ENCODE data around the gene SLC25A14. TPM values are rescaled to one million over a fixed set of nuclear protein-coding genes. Genes with fewer than 3 reads are reported as not detected.
"Not testable (repeated sequence)": the region's sequence is repeated elsewhere in the genome, so short reads cannot be mapped to it uniquely, and the experiment has no call there.

The SLC25A14 gene, protein sequence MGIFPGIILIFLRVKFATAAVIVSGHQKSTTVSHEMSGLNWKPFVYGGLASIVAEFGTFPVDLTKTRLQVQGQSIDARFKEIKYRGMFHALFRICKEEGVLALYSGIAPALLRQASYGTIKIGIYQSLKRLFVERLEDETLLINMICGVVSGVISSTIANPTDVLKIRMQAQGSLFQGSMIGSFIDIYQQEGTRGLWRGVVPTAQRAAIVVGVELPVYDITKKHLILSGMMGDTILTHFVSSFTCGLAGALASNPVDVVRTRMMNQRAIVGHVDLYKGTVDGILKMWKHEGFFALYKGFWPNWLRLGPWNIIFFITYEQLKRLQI
- total RNA-seq (2014; rRNA removed; shearing (Covaris generic)) = 33.1 and 34.2 TPM in 2 replicates

DNA sequence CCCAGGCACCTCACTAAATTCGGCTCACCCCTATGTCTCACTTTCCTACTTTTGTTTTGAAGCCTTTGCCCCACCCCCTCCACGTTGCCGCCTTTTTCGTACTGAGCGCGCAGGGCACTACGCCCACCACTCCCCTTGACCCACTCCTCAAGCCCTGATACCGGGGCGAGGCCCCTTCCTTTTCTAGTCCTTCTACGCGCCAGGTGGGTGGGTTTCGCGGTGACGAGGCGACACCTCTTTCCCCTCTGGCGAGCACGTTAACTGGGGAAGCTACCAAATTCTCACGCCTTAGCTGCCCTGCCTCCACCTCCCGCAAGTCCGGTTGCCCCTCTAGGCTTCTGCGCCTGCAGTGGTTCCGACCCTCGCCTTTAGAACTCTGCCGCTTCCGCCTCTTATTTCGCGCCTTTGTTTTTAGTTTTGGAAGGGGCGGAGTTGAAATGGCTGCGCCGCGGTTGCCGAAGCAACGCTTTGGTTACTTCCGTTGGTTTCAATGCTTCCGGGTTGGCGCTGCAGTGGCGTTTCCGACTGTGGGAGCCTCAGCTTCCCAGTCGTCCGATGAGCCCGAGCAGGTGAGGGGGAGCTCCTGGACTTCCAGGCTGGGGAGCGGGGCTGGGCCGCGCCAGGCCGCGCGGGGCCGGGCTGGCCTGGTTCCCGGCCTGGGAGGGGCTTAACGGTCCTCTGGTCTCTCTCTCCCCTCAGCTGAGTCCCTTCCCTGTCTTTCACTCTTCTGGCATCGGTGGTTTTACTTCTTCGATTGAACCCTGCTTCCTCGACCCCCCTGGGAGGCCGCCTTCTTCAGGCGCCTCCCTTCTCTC lies at the start of gene SLC25A14:
TSS of gene SLC25A14 (plus strand) at position 512 of the 815 bp plus-strand sequence. CDS start 360 bp downstream, outside the sequence.
- DNase-seq (ENCODE audit: low read depth) = peak; percentile 93

DNA sequence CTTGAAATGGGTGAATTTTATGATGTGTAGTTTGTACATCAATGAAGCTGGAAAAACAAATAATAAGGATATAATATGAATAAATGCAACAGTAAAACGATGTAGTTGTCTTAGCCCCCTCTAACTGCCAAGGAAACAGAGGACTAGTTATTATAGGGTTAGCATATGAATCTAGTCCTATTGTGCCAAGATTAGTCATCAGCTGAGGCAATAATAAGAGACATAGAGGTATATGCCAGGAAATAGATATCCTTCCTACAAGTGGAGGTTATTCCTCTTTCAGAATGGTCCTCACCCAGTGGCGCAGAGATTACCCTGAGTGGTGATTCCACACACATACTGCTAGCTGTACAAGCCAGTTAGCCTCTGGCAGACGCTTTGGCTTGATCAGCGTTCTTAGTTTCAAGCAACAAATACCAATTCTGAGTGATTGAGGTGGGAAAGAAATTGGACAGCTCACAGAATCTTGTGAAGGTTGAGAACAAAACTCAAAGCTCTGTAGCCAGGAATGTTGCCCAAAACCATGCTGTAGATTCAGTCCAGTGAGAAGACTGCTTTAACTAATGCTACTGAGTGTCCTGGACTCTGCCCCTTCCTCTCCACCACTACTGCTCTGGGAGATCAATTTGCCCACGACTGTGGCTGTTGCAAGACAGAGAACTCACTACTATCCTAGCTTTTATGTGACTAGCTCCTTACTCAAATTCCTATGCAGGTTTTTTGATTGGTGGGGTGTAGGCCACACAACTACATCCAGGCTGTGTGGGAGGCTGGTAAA lies 44.0 kb upstream of the SLC25A14 start:
- no peak for DNase-seq (ENCODE audit: low read depth)

DNA sequence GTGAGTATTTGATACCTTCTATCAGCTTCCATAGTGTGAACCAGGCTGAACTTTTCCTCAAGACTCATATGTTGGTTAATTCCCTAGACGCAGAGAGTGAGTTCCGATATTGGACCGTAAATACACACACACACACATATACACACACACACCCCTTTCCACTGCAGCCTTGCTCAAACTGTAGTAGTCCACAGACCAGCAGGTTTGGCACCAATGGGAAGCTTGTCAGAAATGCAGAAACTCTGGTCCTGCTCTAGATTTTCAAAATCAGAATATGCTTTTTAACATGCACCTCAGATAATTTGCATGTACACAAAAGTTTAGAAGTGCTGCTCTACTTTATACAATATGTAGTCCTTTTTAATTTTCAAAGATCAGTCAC lies 43.4 kb upstream of the SLC25A14 start:
- DNase-seq (ENCODE audit: low read depth) = no peak

DNA sequence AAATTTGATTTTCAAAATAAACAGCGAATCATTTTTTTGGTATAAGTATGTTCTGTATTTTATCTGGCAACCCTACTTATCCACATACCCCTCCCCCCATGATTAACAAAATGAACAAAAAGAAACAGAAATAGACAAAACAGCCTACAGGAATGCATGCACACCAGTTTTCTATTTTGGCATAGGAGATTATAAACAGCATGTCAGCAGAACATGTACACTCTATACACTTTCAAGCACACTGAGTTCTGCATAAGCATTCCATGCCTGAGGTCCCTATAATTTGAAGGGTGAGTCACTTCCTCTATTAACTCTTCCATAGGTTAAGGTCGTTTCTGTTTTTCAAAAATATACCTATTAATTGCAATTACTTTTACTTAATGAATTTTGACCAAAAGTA lies 43.0 kb upstream of the SLC25A14 start:
- no peak for DNase-seq (ENCODE audit: low read depth)

DNA sequence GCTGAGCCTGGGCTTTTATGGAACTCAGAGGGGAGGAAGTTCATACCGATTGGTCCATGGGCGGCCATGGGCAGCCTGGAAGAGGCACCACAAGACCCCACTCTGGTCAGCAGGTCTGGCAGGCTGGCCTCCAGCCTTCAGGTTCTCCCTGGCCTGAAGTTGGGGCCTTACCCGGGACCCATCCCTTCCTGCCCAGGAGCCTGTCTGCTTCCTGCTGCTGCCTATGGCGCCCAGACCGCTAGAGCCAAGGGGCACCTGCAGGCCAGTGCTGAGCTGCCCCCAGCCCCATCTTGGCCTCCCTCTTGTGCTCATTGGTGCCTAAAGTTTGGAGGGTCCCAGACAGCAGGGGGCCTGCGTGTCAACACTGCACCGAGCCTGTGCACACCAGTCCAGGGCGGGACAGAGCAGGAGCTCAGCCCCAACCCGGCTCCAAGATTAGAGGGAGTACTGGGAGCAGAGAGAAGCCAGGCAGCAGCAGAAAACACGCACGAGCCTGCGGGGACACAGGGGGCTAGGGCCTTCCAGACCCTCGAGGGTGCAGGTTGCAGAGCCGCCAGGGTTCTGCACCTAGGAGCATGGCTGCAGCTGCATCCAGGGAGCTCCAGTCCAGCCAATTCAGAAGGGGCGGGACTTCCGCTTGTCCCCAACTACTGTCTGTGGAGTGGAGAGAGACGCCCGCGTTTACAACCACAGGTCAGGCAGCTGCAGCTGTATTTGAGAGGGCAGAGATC lies 40.3 kb upstream of the SLC25A14 start:
- peak; percentile 37 for DNase-seq (ENCODE audit: low read depth)

DNA sequence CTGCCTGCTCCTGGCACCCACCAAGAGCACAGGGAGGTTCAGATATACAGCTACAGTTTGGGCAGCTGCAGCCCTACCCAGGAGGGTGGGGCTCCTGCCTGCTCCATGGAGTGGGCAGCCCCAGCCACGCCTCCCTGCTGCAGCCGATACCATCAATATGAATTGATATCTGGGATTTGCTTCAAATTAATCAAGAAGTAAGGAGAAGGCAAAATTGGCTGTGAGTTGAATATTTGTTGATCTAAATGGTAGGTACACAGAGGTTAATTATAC lies 39.8 kb upstream of the SLC25A14 start:
- no peak for DNase-seq (ENCODE audit: low read depth)

DNA sequence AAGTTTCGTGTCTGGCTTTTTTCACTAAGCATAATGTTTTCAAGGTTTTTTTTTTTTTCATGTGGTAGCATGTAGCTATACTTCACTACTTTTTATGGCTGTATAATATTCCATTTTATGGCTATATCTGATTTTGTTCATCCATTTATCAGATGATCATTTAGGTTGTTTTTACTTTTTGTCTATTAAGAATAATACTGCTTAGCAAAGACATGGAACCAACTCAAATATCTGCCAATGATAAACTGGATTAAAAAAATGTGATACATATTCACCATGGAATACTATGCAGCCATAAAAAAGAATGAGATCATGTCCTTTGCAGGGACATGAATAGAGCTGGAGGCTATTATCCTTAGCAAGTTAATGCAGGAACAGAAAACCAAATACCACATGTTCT lies 38.3 kb upstream of the SLC25A14 start:
- no peak for DNase-seq (ENCODE audit: low read depth)

DNA sequence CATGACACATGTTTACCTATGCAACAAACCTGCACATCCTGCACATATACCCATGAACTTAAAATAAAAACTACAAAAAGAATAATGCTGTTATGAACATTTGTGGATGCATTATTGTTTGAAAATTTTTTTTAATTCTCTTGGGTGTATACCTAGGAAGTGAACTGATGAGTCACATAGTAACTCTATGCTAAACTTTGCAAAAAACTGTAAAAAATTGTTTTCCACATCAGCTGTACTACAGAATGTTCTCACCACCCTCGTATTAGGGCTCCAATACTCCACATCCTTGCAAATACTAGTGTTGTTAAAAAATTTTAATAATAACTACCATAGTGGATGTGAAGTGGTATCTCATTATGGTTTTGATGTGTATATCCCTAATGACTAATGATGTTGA lies 37.7 kb upstream of the SLC25A14 start:
- DNase-seq (ENCODE audit: low read depth) = no peak

DNA sequence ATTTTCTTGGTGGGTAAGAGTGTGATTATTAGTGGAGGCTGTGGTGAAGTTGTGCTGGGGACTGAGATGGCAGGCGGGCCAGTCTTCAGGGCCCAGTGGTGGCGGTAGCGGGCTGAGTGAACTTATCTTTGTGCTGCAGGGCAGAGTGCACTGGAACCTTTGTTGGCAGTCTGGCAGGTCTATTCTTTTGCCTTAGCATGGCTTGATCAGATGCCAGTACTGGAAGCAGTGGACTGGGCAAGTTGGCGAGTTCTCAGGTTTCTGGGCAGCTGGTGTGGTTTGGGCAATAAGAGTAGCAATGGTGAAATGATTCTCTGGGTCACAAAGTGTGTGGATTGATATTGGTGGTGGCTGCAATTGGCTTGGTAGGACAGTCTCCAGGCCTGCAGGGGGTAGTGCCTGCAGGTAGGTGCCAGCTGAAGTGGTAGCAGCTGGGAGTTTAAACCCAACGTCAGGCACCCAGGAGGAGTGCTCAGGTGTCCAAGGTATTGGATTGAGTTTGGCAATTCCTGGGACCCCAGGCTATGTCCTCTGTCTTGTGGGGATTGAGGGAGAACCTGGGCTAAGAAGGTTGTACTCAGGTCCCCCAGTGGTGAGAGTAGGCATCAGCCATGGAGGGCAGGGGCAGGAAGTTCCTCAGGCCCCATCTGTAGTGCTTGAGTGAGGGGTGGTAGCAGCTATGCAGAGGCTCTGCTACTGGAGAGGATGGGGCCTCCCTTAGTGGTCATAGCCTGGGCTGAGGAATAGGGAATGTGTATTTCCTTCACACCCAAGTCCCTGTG lies 34.9 kb upstream of the SLC25A14 start:
- peak; percentile 12 for DNase-seq (ENCODE audit: low read depth)

DNA sequence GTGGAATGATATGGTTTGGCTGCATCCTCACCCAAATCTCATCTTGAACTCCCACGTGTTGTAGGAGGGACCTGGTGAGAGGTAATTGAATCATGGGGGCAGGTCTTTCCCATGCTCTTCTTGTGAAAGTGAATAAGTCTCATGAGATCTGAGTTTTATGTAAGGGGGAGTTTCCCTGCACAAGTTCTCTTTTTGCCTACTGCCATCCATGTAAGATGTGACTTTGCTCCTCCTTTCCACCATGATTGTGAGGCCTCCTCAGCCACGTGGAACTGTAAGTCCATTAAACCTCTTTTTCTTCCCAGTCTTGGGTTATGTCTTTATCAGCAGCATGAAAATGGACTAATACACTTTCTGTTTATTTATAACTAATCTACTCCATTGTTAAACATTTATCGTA lies 19.8 kb upstream of the SLC25A14 start:
- DNase-seq (ENCODE audit: low read depth) = not testable (repeated sequence)

DNA sequence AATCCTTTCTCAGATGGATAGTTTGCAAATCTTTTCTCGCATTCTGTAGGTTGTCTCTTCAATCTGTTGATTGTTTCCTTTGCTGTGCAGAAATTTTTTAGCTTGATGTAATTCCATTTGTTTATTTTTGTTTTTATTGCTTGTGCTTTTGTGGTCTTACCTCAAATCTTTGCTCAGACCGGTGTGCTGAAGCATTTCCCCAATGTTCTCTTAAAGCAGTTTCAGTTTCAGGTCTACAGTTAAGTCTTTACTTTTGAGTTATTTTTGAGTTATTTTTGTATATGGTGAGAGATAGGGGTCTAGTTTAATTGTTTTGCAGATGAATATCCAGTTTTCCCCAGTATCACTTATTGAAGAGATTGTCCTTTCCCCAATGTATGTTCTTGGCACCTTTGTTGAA lies 18.2 kb upstream of the SLC25A14 start:
- peak; percentile 8 for DNase-seq (ENCODE audit: low read depth)

DNA sequence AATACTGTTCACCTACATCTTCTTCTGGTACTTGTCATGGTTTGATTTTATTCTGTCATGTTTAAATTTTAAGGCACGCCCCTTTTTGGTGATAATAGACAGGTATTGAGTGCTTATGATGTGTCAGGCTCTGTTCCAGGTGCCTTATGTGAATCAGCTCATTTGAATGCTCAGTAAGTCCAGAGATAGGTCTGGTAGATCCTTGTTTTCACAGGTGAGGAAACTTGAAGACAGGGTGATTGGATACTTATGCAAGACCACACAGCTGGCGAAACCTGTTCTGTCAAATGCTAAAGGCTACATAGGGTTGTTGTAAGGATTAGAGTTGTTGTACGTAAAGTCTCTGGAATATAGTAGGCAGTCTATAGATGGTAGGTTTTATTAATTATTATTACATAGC lies 9.6 kb upstream of the SLC25A14 start:
- no peak for DNase-seq (ENCODE audit: low read depth)

DNA sequence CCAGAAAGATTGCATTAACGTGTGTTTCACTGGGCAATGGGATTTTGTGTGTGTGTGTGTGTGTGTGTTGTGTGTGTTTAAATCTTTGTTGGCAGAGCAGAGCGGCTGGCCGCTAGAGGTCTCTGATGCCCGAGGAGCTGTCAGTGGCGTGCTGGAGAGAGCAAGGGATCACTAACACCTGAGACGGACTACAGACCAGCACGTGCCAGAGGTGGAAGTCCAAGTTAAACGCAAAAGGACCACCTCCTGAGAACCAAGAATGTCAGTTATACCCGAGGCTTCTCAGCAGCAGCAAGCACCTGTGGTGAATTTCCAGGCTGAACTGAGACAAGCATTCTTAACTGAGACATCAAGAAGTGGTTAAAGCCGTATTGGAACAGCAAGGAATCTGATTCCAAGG lies 9.0 kb upstream of the SLC25A14 start:
- DNase-seq (ENCODE audit: low read depth) = peak; percentile 69

DNA sequence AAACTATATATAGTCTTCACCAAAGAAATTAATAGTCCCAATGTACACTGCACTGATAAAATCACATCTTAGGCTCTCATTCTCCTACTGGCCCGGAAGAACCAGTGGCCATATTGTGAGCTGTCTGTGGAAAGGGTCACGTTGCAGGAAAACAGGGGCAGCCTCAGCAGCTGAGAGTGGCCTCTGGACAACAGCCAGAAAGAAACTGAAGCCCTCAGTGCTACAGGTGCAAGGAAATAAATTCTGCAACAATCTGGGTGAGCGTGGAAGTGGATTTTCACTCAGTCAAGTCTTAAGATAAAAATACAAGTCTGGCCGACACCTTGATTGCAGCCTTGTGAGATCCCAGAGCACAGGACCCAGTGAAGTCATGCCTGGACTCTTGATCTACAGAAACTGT lies 3.2 kb upstream of the SLC25A14 start:
- no peak for DNase-seq (ENCODE audit: low read depth)

DNA sequence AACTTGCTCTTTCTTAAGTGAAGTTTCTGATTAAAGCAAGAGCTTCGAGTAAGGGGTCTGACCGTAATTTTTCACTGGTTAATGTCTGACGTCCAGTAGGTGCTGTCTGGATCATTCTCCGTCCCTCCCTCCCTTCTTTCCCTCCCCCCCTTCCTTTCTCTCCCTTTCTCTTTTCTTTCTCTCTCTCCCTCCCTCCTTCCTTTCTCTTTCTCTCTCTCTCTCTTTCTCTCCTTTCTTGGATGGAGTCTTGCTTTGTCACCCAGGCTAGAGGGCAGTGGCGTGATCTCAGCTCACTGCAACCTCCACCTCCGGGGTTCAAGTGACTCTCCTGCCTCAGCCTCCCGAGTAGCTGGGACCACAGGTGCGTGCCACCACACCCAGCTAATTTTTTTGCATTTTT lies 850 bp upstream of the SLC25A14 start:
- DNase-seq (ENCODE audit: low read depth) = peak; percentile 5

DNA sequence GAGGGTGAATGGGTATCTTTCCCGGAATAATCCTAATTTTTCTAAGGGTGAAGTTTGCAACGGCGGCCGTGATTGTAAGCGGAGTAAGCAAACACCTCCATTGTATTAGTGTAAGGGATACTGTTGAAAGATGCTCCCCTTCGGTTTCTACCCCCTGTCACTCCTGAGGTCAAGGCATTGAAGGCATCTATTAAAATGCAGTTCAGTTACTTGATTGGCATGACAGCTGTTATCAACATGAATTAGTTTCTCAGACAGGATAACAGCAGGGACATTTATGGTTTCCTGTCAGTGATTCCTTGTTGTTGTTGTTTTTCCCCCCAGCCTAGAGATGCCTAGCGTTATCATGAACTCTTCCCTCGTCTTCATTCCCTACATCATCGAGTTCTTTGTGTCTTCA lies 552 bp downstream of the SLC25A14 start:
- peak; percentile 8 for DNase-seq (ENCODE audit: low read depth)

DNA sequence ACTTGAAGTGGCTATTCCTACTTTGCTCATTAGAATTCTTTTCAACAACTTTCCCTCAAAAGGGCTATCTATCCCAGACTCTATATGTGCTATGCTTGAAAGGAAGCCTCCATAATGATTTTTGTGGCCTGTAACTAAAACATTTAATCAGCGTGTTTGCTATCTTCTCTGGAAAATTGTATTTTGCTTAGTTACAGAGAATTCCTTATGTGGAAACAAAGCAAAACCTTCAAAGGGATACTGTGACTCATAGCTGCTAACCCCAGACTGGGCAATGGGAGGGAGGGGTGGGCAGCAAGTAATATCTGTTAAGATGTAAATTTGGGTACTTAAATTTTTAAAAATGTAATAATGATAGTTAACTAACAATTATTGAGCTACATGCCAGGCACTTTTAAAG lies 3.7 kb downstream of the SLC25A14 start:
- peak; percentile 39 for DNase-seq (ENCODE audit: low read depth)

DNA sequence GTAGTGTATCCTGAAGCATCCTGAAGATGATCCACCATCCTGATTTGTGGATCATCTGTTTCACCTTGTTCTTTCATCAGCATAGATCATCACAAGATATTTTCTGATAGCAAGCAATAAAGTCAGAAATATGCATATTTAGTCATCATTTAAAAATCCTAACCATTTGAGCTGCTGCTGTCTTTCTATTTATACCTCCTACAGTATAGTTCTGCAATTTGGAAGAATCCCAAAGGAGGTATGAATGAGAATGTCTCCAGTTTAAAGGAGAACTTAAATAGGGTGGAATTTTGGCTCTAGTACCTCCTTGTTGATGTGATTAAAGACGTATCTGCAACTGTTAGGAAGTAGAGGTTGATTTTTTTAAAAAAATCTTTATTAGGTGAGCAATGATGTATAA lies 7.6 kb downstream of the SLC25A14 start:
- DNase-seq (ENCODE audit: low read depth) = peak; percentile 27

DNA sequence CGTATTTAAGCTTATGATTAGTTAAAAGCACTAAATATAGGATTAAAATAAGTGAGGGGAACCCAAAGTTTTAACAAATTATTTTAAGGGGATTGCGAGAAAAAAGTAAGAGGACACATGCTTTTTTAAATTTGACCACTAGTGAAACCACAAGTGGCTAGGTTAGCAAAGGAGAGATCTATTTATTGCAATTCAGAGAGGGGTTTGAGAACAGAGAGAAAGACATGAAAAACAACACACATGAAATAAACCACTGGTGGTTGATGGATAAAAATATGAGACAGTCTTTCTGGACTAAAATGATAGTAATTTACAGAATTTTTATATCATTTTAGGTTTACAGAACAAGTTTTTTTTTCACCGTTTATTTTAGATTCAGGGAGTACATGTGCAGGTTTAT lies 11.8 kb downstream of the SLC25A14 start:
- no peak for DNase-seq (ENCODE audit: low read depth)

DNA sequence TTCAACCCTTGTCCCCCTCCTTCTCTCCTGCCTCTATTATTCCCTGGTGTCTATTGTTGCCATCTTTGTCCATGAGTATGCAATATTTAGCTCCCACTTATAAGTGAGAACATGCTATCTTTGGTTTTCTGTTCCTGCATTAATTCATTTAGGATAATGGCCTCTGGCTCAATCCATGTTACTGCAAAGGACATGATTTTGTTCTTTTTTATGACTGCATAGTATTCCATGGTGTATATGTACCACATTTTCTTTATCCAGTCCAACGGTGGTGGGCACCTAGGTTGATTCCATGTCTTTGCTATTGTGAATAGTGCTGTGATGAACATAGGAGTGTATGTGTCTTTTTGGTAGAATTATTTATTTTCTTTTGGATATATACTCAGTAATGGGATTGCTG lies 12.3 kb downstream of the SLC25A14 start:
- not testable (repeated sequence) for DNase-seq (ENCODE audit: low read depth)

DNA sequence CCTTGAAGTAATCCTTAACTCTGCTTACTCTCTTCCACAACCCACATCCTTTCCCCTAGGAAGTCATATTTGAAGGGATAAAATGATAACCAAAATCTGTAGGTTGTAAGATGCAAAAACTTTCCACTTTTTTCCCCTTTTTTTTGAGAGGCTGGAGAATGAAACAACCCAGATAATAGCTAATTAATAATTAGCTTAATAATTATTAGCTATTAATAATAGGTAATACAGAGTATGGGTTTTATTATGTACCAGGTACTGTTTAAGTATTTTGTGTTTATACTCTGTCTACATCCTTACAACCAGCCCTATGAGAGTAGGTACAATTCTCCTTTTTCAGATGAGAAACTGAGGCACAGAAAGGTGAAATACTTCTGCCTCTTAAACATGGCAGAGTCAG lies 36.4 kb downstream of the SLC25A14 start:
- no peak for DNase-seq (ENCODE audit: low read depth)

Measured in M059J (cell line).